Measurements from ENCODE around the gene PDXK. TPM values are rescaled to one million over a fixed set of nuclear protein-coding genes. Genes with fewer than 3 reads are reported as not detected.

Gene PDXK
- total RNA-seq, 1 donor from 2014 or later = 47.0 TPM

- no peak for DNase-seq
Measured at GRCh38 chr21:43726686-43727518, 8.0 kb downstream of the PDXK start.

GRCh38 chr21:43727519-43728153, 8.7 kb downstream of the PDXK start:
- DNase-seq = peak; percentile 35

- DNase-seq = no peak
Measured at GRCh38 chr21:43728154-43728466, 9.2 kb downstream of the PDXK start.

- DNase-seq = peak; percentile 91
Measured at GRCh38 chr21:43728467-43729390, 9.8 kb downstream of the PDXK start.

GRCh38 chr21:43731476-43731875, 12.5 kb downstream of the PDXK start:
- no peak for DNase-seq

GRCh38 chr21:43731891-43732711, 13.2 kb downstream of the PDXK start:
- no peak for DNase-seq

GRCh38 chr21:43733060-43733459, 14.1 kb downstream of the PDXK start:
- no peak for DNase-seq

- DNase-seq = no peak
Measured at GRCh38 chr21:43733529-43734071, 14.7 kb downstream of the PDXK start.

GRCh38 chr21:43734131-43734927, 15.4 kb downstream of the PDXK start:
- DNase-seq = no peak

GRCh38 chr21:43734928-43735229, 15.9 kb downstream of the PDXK start:
- no peak for DNase-seq

GRCh38 chr21:43735236-43736091, 16.5 kb downstream of the PDXK start:
- no peak for DNase-seq

GRCh38 chr21:43736224-43736883, 17.4 kb downstream of the PDXK start:
- peak; percentile 32 for DNase-seq

GRCh38 chr21:43737158-43737950, 18.4 kb downstream of the PDXK start:
- DNase-seq = no peak

GRCh38 chr21:43739621-43740435, 20.9 kb downstream of the PDXK start:
- no peak for DNase-seq

GRCh38 chr21:43740497-43741156, 21.7 kb downstream of the PDXK start:
- peak; percentile 37 for DNase-seq

- no peak for DNase-seq
Measured at GRCh38 chr21:43741423-43742096, 22.6 kb downstream of the PDXK start.

GRCh38 chr21:43743947-43744346, 25.0 kb downstream of the PDXK start:
- DNase-seq = no peak

Measured in dermis blood vessel endothelial cell (primary cell).